ENCODE data around the gene HSD17B4.
"Not testable (repeated sequence)": the region's sequence is repeated elsewhere in the genome, so short reads cannot be mapped to it uniquely, and the experiment has no call there.

HSD17B4 gene

DNA sequence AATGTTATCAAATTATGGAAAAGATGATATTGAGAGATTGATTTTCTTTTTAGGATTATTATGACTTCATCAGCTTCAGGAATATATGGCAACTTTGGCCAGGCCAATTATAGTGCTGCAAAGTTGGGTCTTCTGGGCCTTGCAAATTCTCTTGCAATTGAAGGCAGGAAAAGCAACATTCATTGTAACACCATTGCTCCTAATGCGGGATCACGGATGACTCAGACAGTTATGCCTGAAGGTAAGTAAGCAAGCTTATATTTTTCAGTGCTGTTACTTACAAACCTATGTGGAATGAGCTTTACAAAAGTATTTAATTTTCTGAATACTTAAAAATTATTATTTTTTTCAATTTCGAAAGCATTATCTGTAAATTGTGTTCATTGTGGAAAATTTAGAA lies 26.5 kb downstream of the HSD17B4 start (continued):
- TF ChIP-seq, protein P1, sequence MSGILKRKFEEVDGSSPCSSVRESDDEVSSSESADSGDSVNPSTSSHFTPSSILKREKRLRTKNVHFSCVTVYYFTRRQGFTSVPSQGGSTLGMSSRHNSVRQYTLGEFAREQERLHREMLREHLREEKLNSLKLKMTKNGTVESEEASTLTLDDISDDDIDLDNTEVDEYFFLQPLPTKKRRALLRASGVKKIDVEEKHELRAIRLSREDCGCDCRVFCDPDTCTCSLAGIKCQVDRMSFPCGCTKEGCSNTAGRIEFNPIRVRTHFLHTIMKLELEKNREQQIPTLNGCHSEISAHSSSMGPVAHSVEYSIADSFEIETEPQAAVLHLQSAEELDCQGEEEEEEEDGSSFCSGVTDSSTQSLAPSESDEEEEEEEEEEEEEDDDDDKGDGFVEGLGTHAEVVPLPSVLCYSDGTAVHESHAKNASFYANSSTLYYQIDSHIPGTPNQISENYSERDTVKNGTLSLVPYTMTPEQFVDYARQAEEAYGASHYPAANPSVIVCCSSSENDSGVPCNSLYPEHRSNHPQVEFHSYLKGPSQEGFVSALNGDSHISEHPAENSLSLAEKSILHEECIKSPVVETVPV (CRISPR knock-in tag; IDR thresholded peaks at IDR 0.05) = no peak

DNA sequence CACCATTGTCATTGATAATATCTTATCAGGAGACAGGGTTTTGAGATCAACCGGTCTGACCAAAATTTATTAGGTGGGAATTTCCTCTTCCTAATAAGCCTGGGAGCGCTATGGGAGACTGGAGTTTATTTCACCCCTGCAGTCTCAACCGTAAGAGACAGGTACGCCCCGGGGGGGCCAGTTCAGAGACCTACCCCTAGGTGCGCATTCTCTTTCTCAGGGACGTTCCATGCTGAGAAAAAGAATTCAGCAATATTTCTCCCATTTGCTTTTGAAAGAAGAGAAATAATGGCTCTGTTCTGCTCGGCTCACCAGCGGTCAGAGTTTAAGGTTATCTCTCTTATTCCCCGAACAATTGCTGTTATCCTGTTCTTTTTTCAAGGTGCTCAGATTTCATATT lies 28.3 kb downstream of the HSD17B4 start:
- ATAC-seq = not testable (repeated sequence)

DNA sequence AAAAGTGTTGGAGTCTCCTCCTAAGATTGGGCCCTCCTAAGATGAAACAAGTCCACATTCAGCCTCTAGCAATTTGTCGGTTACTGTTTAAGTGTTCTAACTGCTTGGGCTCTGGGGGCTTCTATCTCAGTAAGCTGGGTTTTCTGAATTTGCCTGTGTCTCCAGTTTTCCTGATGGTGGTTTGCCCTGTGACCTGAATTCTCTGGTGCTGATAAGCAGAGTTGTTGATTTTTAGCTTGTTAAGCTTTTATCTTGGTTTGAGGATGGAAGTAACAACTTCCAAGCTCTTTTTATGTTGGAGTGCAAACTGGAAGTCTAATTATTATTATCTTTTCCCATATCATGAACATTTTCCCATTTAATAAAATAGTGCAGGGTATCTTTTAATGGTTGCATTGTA lies 30.9 kb downstream of the HSD17B4 start:
- no peak for ATAC-seq
- TF ChIP-seq PPARA (CRISPR knock-in tag; IDR thresholded peaks at IDR 0.05; ENCODE audit: borderline replicate concordance) (no peak), ESRRG (CRISPR knock-in tag; IDR thresholded peaks at IDR 0.05) (no peak), ZNF8 (CRISPR knock-in tag; IDR thresholded peaks at IDR 0.05) (no peak), ARNTL (CRISPR knock-in tag; IDR thresholded peaks at IDR 0.05; ENCODE audit: borderline replicate concordance, low read depth) (no peak), TOX (CRISPR knock-in tag; IDR thresholded peaks at IDR 0.05; ENCODE audit: borderline replicate concordance) (no peak), GLIS3 (CRISPR knock-in tag; IDR thresholded peaks at IDR 0.05) (no peak), ZFP3 (CRISPR knock-in tag; IDR thresholded peaks at IDR 0.05) (no peak), CSDC2 (CRISPR knock-in tag; IDR thresholded peaks at IDR 0.05) (no peak), ZC3H10 (CRISPR knock-in tag; IDR thresholded peaks at IDR 0.05) (no peak), OSR1 (CRISPR knock-in tag; IDR thresholded peaks at IDR 0.05) (no peak)
- TF ChIP-seq, protein P2, sequence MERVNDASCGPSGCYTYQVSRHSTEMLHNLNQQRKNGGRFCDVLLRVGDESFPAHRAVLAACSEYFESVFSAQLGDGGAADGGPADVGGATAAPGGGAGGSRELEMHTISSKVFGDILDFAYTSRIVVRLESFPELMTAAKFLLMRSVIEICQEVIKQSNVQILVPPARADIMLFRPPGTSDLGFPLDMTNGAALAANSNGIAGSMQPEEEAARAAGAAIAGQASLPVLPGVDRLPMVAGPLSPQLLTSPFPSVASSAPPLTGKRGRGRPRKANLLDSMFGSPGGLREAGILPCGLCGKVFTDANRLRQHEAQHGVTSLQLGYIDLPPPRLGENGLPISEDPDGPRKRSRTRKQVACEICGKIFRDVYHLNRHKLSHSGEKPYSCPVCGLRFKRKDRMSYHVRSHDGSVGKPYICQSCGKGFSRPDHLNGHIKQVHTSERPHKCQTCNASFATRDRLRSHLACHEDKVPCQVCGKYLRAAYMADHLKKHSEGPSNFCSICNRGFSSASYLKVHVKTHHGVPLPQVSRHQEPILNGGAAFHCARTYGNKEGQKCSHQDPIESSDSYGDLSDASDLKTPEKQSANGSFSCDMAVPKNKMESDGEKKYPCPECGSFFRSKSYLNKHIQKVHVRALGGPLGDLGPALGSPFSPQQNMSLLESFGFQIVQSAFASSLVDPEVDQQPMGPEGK (CRISPR knock-in tag; IDR thresholded peaks at IDR 0.05; ENCODE audit: borderline replicate concordance) = no peak
- TF ChIP-seq, protein P3, sequence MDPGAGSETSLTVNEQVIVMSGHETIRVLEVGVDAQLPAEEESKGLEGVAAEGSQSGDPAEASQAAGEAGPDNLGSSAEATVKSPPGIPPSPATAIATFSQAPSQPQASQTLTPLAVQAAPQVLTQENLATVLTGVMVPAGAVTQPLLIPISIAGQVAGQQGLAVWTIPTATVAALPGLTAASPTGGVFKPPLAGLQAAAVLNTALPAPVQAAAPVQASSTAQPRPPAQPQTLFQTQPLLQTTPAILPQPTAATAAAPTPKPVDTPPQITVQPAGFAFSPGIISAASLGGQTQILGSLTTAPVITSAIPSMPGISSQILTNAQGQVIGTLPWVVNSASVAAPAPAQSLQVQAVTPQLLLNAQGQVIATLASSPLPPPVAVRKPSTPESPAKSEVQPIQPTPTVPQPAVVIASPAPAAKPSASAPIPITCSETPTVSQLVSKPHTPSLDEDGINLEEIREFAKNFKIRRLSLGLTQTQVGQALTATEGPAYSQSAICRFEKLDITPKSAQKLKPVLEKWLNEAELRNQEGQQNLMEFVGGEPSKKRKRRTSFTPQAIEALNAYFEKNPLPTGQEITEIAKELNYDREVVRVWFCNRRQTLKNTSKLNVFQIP (CRISPR knock-in tag; IDR thresholded peaks at IDR 0.05; ENCODE audit: borderline replicate concordance, low read depth) = no peak

DNA sequence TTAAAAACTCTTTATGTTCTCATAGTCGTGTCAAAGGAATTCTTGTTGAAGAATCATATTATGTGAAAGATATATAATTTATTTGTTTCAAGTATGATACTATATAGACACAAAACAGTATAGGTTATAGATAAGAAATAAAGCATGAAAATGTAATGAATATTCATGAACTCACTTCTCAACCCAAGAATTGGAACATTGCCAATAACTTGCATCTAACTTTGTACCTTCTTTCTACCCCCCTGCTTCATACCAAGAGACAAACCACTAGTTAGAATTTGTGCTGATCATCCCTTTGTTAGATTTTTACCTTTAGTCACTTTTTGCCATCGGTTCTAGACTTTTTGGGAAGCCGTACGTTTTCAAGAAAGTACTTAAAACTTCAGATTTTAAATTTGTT lies 32.6 kb downstream of the HSD17B4 start:
- TF ChIP-seq OSR1 (CRISPR knock-in tag; IDR thresholded peaks at IDR 0.05) (no peak), ZNF8 (CRISPR knock-in tag; IDR thresholded peaks at IDR 0.05) (no peak), ZFP3 (CRISPR knock-in tag; IDR thresholded peaks at IDR 0.05) (no peak), RARB (CRISPR knock-in tag; IDR thresholded peaks at IDR 0.05) (no peak), SNAI2 (CRISPR knock-in tag; IDR thresholded peaks at IDR 0.05) (no peak), PPARA (CRISPR knock-in tag; IDR thresholded peaks at IDR 0.05; ENCODE audit: borderline replicate concordance) (no peak), ZFP30 (CRISPR knock-in tag; IDR thresholded peaks at IDR 0.05) (no peak), ARNTL (CRISPR knock-in tag; IDR thresholded peaks at IDR 0.05; ENCODE audit: borderline replicate concordance, low read depth) (no peak), ZNF565 (CRISPR knock-in tag; conservative IDR thresholded peaks at IDR 0.05; ENCODE audit: low read depth) (no peak), BACH2 (CRISPR knock-in tag; IDR thresholded peaks at IDR 0.05; ENCODE audit: borderline replicate concordance) (no peak), GLIS3 (CRISPR knock-in tag; IDR thresholded peaks at IDR 0.05) (no peak), ISL1 (CRISPR knock-in tag; IDR thresholded peaks at IDR 0.05) (no peak), ZC3H10 (CRISPR knock-in tag; IDR thresholded peaks at IDR 0.05) (no peak), ZNF70 (CRISPR knock-in tag; IDR thresholded peaks at IDR 0.05) (no peak), TCF4 (CRISPR knock-in tag; IDR thresholded peaks at IDR 0.05; ENCODE audit: borderline replicate concordance) (no peak)
- TF ChIP-seq, protein P4, sequence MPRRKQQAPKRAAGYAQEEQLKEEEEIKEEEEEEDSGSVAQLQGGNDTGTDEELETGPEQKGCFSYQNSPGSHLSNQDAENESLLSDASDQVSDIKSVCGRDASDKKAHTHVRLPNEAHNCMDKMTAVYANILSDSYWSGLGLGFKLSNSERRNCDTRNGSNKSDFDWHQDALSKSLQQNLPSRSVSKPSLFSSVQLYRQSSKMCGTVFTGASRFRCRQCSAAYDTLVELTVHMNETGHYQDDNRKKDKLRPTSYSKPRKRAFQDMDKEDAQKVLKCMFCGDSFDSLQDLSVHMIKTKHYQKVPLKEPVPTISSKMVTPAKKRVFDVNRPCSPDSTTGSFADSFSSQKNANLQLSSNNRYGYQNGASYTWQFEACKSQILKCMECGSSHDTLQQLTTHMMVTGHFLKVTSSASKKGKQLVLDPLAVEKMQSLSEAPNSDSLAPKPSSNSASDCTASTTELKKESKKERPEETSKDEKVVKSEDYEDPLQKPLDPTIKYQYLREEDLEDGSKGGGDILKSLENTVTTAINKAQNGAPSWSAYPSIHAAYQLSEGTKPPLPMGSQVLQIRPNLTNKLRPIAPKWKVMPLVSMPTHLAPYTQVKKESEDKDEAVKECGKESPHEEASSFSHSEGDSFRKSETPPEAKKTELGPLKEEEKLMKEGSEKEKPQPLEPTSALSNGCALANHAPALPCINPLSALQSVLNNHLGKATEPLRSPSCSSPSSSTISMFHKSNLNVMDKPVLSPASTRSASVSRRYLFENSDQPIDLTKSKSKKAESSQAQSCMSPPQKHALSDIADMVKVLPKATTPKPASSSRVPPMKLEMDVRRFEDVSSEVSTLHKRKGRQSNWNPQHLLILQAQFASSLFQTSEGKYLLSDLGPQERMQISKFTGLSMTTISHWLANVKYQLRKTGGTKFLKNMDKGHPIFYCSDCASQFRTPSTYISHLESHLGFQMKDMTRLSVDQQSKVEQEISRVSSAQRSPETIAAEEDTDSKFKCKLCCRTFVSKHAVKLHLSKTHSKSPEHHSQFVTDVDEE (CRISPR knock-in tag; IDR thresholded peaks at IDR 0.05) = no peak
- TF ChIP-seq, protein P1 (CRISPR knock-in tag; IDR thresholded peaks at IDR 0.05) = no peak
- TF ChIP-seq, protein P3 (CRISPR knock-in tag; IDR thresholded peaks at IDR 0.05; ENCODE audit: borderline replicate concordance, low read depth) = no peak
- TF ChIP-seq, protein P5, sequence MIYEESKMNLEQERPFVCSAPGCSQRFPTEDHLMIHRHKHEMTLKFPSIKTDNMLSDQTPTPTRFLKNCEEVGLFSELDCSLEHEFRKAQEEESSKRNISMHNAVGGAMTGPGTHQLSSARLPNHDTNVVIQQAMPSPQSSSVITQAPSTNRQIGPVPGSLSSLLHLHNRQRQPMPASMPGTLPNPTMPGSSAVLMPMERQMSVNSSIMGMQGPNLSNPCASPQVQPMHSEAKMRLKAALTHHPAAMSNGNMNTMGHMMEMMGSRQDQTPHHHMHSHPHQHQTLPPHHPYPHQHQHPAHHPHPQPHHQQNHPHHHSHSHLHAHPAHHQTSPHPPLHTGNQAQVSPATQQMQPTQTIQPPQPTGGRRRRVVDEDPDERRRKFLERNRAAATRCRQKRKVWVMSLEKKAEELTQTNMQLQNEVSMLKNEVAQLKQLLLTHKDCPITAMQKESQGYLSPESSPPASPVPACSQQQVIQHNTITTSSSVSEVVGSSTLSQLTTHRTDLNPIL (CRISPR knock-in tag; IDR thresholded peaks at IDR 0.05; ENCODE audit: low read depth) = no peak
- ATAC-seq = no peak

Data from SK-N-SH treated with all-trans-retinoic acid at 6 μM for 48 hours (cell line).